ENCODE results near the gene SPSB1.

- no peak for TF ChIP-seq POLR2A (IDR thresholded peaks at IDR 0.05)
- TF ChIP-seq, protein P1, sequence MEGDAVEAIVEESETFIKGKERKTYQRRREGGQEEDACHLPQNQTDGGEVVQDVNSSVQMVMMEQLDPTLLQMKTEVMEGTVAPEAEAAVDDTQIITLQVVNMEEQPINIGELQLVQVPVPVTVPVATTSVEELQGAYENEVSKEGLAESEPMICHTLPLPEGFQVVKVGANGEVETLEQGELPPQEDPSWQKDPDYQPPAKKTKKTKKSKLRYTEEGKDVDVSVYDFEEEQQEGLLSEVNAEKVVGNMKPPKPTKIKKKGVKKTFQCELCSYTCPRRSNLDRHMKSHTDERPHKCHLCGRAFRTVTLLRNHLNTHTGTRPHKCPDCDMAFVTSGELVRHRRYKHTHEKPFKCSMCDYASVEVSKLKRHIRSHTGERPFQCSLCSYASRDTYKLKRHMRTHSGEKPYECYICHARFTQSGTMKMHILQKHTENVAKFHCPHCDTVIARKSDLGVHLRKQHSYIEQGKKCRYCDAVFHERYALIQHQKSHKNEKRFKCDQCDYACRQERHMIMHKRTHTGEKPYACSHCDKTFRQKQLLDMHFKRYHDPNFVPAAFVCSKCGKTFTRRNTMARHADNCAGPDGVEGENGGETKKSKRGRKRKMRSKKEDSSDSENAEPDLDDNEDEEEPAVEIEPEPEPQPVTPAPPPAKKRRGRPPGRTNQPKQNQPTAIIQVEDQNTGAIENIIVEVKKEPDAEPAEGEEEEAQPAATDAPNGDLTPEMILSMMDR (IDR thresholded peaks at IDR 0.05): no peak
Observed at GRCh38 chr1:9313576-9313975, 20.9 kb downstream of the SPSB1 start.

All from thyroid gland (tissue), 4 donors.